GM21786 (cell line): ENCODE measurements around the gene HGF.
"Not testable (repeated sequence)": the region's sequence is repeated elsewhere in the genome, so short reads cannot be mapped to it uniquely, and the experiment has no call there.

Experiments
- ATAC-seq: cut with Tn5 transposase; IDR thresholded peaks from one replicate; pipeline ENCODE4 v1.9.1; 2021; ENCODE audit not compliant: unreplicated experiment

The HGF gene

DNA sequence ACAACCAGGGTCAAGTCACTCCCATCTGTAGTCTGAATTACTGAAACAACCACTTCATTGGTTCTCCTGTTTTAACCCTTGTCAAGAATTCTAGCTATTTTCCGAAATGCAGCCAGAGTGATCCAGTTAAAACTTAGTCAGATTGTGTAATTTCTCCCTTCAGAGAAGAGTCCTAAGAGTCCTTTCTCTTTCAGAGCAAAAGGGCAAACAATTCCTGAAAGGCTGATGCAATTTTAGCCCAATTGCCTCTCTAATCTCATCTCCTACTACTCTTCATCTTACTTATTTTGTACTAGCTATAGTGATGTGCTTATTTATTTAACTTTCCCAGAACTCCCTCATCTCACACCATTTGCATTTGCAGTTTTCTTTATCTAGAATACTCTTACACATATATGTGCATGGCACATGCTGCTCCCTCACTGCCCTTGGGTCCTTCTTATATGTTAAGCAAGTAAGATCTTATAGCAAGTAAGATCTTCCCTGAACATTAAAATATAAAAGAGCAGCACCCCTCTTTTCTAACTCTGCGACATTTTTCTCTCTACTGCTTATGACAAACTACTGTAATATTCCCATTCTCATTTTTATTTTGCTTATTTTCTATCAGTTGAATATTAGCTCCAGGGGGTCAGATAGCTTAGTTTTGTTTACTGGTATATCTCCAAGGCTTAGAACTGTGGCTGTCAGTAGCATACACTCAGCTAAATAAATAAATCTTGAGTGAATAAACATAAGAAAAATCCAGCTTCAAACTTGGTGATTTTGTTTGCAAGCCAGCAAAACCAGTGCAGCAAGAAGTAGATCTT is 44.6 kb downstream of the HGF start:
- ATAC-seq, result no peak

DNA sequence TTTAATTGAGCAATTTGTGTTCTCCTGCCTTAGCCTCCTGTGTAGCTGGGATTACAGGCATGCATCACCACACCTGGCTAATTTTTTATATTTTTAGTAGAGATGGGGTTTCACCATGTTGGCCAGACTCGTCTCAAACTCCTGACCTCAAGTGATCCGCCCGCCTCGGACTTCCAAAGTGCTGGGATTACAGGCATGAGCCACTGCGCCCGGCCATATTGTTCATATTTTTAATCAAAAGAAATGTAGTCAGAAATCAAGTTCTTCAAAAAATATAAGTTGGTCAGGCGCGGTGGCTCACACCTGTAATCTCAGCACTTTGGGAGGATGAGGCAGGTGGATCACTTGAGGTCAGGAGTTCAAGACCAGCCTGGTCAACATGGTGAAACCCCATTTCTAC is 47.6 kb downstream of the HGF start:
- not testable (repeated sequence) for ATAC-seq

DNA sequence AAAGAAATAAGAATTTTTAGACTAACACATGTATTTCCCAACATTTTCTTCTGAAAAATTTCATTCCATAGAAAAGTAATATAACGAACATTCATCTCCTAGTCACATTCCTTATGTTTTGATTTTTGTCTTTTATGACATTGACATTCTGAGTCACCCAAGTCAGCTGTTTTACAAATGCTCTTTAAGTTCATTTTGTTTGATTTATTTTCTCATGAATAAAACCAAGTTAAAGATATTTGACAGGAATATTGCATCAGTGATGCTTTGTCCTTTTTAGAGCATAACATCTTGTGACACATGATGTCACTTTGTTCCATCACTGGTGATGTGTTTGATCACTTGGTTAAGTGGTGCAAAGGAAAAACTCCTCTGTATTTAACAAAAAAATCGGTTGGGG is 48.4 kb downstream of the HGF start:
- no peak for ATAC-seq

DNA sequence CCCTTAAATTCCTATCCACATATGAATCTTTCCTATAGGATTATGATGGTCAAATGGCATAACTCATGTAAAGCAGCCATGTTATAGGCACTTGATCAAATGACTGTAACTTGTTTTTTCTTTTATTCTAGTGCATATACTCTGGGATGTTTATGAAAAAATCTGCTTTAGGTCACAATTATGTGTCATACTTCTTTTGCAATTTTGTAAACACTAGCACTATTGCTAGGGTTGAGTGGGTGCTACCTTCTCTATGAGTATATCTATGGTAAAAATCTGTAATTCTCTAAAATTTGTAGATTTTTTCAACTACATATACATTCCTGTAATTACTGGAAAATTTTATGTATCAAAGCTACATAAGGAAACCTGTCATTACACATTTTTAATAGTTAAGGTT is 50.0 kb downstream of the HGF start:
- no peak for ATAC-seq

DNA sequence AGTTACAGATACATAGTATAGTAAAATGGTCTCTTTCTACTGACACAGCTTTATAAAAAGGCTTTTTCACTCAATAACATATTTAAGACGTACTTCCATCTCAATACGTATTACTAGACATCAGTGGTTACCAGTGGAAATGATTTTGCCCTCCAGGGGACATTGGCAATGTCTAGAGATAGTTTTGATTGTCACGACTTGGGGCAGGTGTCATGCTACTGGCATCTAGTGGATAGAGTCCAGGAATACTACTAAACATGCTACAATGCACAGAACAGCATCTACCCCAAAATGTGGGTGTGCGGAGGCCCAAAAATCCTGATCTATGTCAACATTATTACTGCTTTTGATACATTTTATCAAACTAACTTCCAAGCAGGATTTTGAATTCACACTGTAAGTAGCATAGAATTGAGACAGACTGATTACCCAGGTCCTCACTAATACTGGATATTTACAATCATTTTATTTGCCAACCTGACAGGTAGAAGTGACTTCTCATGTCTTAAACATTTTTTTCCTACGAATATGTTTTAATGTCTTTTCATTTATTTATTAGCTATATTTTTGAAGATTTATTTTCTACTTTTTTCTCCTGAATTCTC is 53.8 kb downstream of the HGF start:
- peak; percentile 81 for ATAC-seq

DNA sequence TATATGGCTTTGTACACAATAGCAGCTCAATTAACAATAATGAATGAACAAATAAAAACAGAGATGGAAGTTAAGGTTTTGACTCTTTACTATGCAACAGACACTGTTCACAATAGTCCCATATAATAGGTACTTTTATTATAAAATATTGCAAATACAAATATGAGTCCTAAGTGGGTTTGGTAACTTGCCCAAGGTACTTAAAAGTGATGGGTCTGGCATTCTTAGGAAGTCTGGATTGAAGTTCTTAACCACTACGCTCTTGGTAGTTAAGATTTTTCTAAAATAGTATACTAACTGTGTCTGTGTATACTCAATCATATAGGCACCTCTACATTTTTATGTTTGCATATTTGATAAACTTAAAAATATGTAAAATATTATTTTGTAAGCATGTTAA is 55.5 kb downstream of the HGF start:
- no peak for ATAC-seq

DNA sequence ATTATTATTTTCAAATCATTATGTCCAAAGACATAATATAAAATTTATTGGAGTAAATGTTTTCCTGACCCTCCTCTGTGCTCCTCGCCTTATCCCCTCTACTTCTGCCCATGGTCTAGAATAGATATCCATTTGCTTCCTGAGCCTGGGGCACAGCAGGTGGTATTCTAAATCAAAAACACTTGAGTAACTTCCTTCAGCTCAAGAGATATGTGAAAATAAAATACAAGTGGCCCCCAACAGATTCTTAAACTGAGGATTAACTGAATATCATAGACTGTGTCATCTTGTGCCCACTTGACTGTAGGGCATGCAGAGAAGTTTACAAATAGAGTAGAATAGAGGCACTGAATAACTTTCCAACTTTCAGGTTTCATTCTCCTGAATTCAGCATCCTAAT is 59.1 kb downstream of the HGF start:
- ATAC-seq, result no peak

DNA sequence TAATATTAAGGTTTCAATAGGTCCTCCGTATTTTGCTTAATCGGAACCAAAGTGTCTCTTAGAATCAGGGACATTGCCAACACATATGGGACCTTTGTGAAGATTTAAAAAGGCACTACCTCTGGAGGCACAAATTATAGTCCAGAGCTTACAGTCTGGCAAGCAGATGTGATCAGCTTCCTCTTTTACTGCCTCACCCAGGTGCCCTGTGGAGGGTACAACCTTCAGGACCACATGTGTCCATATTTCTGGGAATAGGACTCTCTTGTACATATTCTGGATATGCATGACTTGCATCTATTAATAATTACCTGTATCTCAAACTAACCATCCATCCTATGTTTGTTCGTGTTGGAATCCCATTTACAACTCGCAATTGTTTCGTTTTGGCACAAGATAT is 60.0 kb downstream of the HGF start:
- no peak for ATAC-seq

DNA sequence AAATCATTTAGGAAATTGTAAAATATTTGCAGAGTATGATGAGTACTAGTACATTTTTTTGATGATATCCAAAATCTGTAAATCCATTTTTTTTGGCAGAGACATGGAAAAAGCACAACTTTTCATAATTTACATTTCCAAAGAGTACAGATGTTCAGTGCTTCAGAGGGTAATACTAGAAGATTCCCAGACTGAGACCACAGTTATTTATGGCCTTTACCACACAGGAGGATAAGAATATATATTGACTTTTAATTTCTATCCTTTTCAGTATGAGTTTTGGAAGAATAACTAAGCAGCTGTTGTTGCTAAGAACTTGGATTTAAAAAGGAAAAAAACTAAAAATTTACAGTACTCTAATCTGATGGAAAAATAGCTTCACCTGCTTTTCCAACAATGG is 61.9 kb downstream of the HGF start:
- no peak for ATAC-seq

DNA sequence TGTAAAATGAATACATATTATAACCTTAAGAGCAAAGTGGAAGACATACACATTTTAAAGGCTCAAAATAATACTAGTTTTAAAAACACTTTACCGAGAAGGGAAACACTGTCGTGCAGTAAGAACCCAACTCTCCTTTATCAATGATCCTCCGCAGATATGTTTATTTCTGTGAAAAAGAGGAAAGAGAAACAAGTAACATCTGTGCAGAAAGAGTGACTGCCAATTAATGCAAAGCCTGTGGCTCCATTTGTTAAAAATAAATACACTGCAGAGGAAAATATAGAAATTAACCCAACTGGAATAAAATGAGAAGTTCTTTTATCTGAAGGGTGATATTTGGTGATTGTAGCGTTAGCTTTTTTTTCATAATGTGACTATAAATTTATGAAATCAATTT is 62.7 kb downstream of the HGF start:
- no peak for ATAC-seq

DNA sequence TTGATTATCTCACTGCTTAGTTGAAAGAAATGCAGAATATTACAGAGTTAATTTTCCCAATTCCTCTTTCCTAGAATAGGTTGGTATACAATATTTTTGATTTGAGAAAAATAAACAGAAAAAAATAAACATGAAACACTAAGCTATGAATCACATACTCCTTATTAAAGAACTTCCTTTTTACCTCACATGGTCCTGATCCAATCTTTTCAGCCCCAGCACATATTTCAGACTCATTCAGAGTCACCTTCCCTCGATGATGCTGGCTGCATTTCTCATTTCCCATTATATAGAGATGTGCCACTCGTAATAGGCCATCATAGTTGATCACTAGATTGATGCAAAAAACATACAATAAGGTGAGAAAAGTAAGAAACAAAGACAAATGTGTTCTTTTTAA is 64.6 kb downstream of the HGF start:
- ATAC-seq, result no peak

DNA sequence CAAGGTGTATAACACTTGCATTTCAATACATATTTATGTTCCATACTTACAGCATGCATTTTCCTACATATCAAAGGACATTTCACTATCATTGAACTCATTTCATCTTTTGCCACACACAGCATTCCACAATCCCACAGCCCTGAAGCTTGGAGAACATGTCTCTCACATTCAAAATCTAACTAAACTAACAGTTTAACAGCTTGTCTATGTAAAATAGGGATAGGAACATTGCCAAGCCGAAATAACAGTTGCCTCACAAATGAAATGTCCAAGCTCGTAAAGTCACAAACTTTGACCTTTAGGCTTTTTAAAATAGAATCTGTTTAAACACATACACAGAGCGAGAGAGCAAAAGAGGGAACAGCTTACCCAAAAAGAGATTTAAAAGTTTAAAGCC is 65.3 kb downstream of the HGF start:
- ATAC-seq, result no peak

DNA sequence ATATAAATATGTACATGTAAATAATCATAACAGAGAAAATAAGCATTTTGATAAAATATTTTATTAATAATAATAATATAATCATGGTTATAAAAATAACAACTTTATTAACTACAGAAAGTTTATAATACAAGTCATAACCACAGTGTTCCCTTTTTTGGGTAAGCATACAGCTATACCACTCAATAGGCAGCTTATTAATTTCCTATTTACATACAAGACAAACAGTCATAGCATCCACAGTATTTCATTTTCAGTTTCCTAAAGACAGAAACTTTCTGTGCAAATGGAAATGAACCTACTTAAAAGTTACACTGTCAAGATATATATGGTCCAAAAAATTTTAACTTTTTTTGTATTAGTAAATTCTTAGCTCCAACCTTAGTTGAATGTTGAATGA is 70.9 kb downstream of the HGF start:
- no peak for ATAC-seq

DNA sequence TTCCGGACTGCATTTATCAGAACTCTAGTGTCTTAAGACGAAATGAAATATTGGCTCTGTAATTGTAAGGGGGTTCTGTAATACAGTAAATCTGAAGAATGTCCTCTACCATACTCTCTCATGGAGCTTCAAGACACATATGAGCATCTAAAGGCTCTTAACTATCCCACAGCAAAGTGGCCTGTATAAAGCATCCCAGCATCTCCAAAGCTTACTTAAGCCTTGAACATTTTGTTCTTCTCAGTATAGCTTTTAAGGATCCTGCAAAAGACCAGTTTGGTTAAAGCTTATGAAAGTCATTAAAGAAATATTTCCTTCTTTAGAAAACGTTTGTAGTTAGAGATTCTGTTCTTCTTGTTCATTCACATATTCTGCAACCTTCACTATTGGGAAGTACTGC is 75.1 kb downstream of the HGF start:
- no peak for ATAC-seq

DNA sequence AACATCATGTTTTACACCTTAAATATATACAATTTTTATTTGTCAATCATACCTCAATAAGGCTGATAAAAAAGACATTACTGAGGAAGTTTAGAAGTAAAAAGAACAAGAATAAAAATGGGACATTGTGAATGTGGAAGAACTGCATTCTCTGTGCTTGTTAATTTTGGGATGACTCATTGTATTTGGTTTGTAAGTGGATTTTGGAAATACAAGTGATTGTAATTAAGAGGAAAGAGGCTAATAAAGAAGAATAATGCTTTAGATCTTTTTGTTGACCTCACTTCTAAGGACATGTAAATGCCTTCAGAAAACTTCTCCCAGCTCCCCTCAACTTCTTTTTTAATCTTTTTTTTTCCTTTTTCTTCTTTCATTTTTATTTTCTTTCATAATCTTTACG is 76.0 kb downstream of the HGF start:
- no peak for ATAC-seq

DNA sequence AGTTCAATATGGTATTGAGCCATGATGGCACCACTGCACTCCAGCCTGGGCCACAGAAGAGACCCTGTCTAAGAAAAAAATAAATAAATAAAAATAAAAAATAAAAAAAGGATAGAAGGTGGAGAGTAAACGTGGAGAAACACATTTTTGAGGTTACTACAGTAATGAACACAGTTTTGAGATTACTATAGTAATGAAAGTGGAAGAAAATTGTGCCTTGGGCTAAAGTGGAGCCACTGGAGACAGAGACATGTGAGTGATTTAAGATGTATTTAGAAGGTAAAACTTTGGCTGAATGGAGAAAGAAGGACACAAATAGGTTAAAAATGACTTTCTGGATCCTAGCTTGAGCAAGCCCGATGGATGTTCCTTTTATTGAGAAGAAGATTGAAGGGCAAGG is 76.8 kb downstream of the HGF start:
- ATAC-seq, result peak; percentile 52

DNA sequence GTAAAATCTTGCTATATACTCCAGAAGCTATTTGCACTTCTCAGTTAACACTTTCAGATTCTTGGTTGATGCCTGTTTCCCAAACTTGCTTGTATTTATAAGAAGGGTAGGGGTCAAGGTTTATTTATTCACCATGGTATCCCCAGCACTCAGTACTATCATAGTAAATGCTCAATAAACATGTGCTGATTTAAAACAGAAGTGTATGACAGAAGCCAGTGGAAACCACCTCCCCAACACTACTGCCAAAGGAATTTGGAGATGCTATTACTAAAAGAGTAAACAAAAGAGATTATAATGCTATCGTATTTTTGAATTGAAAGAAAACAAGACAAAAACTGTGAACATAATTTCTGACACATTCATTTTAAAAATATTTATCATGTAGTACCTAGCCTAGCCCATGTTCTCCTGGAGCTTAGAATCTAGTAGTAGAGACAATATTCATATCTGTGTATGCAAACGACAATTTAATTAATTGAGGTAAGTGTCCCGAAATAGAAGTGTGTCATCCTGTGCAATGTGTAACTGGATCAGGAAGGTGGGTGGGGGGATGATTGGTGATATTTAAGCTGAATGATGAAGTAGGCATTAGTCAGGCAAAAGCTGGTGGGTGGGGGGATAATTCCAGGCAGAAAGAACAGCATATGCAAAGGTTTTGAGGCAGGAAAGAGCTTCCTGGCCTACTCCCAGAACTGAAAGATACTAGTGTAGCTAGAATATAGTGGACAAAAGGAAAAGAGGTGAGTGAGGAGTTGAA is 77.5 kb downstream of the HGF start:
- no peak for ATAC-seq

DNA sequence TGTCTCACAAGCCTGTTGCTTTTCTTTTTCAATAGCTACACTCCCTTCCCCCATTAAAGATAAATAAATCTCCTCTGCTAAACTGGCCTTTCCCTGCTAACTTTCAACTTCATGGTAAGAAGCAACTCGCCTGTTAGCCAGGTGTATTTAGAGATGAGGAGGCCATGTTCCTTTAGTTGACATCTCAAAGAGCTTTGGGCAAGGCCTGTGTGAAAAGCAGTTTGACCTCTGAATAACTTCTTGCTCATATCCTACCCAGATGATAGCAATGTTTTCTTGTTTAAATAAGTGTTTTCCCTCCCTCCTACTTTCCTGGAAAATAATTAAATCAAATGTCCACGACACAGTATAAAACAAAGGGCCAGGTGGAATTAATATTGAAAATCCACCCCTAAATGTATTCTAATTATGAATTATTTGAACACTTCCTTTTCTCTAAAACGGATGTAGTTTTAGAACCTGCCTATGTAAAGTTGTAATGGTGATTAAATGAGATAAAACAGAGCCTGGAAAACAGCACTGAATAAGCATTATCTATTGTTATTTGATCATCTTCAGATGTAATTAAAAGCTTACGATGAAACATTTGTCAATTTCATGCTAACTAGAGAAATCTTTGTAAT is 78.5 kb downstream of the HGF start:
- no peak for ATAC-seq

DNA sequence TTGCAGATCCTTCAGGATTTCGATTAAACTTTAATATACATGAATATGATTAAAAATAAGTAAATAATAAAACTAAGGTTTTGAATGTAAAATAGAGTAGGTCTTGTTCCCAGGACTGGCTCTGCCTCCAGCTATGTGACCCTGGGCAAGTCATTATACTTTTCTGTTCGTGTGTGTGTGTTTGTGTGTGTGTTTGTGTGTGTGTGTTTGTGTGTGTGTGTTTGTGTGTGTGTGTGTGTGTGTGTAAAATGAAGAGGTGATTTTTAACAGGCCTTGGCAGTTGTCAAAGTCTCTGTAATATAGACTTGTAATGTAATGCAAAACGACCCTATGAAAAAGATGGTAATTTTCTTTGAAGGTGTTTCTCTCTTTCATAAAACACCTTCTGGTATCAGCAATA is 79.2 kb downstream of the HGF start:
- ATAC-seq, result no peak

DNA sequence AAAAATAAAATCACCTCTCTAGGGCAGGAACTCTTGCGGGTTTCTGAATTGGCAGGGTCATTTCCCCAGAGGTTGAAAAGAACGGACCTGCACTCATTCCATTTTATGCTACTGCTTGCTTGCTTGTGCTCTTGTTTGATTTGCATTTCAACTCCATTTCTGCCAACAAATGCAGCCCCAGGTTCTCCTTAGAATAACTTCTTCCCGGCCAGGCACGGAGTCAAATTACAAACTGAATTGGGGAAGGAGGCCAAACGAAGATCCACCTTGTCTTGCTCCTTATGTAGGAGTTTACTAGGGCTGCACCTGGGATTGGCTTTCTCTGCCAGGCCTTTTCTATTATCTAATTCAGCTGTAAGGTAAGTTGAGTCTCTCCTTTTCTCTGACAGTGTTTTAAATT is 79.6 kb downstream of the HGF start:
- no peak for ATAC-seq

DNA sequence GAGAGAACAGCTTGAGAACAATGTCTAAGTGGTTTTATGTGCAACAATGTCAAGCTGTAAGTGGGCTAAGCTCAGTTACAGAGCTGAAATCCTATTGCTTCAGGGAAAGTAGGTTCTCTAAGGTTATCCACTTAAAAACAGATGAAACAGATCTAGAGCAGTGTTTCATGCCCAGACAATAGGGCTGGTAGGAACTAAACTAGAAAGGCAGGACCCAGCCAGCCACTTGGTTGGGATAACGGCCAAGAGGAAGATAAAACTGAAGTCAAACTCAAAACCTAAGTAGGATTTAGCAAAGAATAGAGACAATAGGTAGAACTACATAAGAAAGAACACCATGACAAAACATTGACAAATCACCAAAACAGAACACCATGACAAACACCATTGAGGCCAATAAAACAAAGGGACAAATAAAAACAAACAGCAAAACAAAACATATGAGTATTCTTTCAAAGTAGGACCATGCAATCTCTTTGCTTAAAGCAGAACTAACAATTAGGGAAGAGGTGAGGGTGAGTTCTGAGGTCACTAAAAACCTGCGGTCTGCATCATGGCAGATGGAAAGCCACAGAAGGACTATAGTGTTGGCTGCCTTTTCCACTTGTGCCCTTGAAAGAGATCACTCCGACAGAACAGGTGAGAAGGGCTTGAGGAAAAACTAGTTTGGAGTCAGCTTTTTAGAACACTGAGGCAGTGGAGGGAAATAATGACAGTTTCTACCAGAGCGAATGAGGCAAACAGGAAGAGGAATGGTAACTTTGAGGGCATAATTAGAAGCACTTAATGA is 81.0 kb downstream of the HGF start:
- no peak for ATAC-seq
